GM18861 (cell line): ENCODE results near the gene FCHSD1.
A peak's percentile ranks its signal among the peaks of the same experiment; 100 is the strongest.

Experiments
- ATAC-seq: cut with Tn5 transposase; IDR thresholded peaks from one replicate; pipeline ENCODE4 v1.9.1; 2021; ENCODE audit not compliant: unreplicated experiment

FCHSD1 gene

DNA sequence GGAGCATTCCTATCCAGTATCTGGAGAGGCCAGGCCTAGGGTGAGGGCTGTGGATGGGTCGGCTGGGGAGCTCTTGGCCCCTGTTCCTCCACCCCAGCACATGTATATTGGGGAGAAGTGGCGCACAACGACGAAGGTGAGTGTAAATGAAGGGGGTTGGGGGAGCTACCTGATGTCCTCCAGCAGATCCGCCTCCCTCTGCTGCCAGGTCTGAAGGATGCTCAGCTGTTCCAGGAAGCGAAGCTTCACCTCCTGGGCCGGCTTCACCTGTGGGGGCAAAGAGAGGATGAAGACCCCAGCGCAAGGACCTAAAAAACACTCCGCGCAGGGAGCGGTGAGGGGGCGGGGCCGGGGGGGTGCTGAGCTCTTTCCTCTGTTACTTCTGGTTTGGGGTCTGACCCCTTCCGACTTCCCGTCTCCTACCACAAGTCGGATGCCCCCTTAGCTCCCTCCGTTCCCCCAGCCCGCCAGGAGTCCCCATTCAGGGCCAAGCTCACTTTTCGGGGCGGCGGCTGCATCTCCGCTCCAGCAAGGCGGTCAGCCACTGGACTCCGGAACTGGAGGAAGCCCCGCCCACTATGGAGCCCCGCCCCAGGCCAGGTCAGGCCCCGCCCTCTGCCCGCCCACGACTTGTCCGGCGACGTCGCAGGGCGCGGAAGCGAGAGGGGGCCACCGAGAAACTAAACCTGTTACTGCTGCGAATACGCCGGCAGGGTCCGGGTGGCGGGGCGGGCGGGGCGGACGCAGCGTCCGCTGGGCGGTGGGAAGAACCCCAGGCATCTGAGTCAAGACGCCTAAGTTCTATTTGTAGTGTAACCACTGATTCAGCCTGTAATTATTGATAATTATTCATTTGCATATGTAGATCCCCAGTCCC lies at the start of gene FCHSD1:
FCHSD1 (minus strand) TSS at position 568 of the 877 bp plus-strand sequence; CDS start at position 518, 50 bp downstream.
- peak; percentile 77 for ATAC-seq

DNA sequence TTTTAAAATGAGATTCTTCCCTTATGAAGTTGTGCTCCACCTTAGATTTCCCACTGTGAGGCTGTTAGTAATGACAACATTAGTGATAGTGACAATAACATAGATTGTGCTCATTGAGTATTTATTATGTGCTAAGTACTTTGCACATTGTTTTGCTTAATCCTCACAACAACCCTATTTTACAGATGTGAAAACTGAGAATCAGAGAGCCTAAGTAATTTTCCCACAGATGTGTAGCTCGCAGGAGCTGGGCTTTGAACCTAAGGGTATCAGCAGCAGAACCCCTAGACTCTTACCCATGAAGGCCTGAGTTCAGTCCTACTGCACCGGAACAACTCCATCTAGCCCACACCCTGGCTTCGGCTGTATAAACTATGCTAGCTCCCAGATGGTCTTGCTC lies 46.4 kb upstream of the FCHSD1 start:
- ATAC-seq: no peak

DNA sequence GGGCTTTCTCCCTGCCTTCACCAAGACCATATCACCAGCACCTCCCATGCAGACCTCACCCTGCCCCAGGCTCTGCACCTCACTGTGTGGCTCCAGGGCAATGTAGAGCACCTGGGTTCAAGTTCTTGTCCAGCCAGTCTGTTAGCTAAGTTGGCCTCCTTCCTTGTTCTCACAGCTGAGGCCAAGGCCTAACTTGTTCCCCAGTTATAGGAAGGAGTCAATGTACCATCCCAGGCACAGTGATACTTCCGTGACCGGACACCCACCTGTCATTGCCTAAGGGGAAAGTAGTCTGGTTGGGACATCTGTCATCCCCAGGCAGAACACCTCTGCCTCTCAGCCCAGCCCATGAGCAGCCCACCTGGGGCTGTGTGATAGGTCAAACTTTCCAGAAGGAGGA lies 45.2 kb upstream of the FCHSD1 start:
- ATAC-seq: no peak

DNA sequence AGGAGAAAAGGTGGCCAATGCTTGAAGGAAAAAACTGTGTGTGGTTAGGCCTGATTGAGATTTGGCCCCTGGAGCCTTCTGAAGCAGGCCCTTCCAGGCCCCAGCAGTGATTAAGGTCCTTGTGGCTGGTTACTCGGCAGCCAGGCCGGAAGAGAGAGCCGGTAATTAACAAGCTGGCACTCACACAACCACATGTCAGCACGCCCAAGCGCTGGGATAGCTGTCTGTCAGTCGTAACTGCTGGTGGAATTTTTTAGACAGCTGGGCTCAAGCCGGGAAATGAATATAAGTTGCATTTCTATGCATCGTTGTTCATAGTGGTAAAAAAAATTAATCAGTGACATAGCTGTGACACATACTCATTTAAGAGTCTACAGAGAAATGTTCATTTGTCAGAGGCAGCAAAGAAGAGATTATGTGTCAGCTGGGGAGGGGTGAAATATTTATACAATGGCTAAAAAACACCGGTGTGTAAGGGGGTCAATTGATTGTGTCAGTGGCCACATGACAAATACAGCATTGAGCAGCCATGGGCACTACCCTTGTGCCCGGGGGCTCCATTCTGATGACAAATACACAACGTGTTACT lies 44.5 kb upstream of the FCHSD1 start:
- ATAC-seq: no peak

DNA sequence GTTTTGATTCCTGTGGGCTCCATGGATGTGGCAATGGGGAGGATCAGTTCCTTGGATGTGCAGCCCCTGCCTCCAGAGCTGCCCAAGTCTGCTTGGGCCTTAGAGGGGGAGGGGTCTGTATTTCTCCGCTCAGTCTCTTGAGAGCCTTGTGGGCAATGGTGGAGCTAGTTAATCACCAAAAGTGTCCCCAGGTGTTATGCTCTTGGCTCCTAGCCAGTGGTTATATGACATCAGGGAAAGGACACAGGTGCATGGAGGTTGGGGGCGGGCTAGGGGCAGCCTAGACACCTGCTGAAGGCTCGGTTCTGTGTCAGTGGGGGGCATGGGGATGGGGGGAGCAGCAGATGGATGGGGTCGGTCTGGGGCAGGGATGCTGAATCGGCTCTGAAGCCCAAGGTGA lies 43.3 kb upstream of the FCHSD1 start:
- ATAC-seq: no peak

DNA sequence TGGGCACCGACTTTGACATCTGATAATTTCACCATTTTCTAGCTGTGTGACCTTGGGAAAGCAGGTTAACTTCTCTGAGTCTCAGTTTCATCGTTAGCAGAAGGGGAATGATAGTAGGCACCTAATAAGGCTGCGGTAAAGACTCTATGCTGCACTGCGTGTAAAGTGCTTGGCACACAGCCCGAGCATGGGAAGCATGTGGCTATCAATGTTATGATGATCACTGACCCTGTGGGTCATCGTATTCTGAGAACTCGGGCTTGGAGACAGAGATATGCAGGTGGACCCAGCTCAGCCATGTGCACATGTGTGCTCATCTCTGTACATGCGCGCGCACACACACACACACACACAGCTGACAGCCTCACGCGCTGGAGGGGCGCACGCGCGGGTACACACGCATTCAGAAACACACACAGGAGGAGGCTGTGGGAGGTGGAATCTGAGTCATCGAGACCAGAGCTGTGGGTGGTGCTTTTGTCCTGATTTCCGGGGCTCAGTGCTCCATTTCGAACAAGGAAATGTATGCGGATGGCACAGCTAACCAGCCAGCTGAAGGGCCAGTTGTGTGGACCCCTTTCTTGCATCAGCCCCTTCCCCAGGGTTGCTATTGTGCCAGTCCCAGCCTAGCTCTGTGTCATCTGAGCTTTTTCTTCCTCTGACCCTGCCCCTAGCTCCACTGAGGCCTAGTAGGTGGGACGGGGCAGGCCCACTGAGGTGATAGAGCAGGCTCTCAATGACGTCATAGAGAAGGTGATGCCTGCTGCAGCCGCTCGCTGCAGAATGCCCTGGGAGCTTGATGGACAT lies 41.9 kb upstream of the FCHSD1 start:
- no peak for ATAC-seq

DNA sequence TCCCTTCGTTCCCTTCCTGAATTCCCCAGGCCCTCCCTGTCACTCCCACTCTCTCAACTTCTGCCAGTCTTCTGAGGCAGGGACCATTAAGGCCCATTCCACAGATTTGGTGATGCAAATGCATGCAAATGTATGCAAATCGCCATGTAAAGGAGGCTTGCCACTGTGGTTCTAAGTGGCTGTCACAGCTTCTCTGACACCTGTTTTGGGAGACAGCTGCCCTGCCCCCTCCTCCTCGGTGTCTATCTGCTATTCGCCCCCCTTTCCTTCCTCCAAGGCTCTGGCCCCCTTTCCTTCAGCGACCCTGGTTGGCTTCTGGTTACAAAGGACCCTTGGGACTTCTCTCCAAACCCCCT lies 41.3 kb upstream of the FCHSD1 start:
- no peak for ATAC-seq

DNA sequence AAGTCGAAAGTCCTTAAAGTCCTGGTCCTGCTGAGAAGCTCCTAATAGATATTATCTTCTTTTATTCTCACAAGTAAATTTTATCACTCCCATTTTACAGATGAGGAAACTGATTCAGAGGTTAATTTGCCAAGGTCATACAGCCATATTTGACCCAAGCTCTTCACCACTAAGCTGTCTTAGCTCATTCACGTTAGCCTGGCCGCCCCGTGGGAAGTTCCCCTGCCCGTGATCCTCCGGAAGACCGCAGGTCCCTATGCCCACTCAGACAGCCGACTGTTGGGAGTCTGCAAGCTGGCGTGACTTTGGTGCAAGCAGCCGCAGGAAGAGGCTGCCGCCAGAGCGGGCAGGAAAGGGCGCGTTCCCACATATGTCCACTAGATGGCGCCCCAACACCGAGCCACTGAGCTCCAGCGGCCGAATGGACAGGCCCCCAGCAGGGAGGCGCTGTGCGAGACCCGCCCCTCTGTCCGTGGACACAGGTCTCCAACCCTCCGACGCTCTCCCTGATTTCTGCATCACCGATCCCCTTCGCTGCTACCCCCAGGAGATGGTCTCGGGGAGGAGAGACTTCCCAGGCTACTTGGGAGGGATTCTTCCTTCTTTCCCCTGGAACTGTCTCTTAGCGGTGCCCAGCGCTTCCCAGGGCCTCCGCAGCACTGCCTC lies 40.8 kb upstream of the FCHSD1 start:
- ATAC-seq: peak; percentile 69

DNA sequence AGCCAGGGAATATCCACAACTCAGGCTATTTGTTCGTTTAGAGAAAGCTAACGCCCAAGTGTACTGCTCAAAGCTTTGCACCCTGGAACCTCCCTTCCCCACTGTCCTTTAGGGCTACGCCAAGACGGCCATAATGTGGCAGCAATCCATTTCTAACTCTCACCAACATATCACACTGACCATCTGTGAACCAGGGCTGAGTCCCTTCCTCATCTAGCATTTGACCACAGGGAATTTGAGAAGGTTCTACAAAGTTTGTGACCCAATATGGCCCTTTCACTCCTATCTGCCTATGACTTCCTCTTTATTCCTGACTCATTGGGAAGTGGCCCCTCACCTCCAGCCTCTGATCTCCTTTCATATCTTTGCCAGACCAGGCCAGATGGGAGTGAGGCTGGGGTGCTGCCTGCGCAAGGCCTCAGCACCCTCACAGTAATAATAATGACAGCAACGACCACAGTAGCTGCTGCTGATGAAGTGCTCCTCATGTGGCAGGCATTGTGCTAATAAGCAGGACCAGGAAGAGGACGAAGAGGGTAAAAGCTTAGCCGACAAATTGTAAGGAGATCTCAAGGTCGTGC lies 40.2 kb upstream of the FCHSD1 start:
- no peak for ATAC-seq

DNA sequence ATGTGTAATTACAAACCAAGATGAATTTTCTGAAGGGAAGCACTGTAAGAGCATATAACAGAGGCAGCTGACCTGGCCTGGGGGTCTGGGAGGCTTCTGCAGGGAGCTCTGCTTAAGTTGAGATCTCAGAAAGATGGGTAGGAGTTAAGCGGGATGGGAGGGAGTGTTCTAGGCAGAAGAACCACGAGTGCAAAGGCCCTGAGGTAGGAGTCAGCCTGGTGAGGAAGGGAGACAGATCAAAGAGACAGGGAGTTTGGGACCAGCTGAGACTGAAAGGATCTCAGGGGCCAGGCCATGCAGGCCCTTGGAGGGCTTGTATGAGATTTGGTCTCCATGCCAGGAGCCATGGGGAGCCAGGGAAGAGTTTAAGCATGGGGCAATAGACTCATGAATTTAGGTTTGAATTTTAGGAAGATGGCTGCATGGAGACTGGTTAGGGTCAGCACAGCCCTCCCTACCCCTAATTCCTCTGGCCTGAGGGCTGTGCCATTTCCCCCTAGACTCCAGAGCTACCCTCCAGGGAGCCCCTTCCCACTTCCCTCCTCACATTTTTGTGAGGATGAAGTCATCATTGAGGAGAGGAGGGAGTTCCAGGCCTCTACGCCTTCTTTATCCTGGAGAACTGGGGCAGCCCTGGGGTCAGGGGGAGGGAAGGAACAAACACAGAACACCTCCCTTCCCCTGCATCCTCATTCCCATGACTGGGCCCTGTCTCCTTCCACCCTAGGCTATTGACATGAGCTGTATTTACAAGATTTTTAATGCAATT lies 35.6 kb upstream of the FCHSD1 start:
- ATAC-seq: no peak

DNA sequence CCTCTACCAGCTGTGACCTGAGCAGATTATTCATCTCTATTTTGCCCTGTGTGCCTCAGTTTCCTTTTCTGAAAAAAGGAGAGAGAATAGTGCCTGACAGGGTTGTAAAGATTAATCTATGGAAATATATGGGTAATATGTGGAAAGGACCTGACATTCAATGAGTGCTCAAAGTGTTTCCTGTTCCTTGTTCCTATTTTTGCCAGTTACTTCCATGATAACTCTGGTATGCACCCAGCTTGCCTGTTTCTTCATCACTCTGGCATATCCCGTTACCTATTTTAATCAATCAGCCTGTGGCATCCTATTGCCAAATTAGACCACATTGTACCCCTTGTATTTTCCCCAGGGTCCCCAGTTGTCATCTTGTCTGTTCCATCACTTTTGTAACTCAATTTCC lies 34.4 kb upstream of the FCHSD1 start:
- ATAC-seq: no peak

DNA sequence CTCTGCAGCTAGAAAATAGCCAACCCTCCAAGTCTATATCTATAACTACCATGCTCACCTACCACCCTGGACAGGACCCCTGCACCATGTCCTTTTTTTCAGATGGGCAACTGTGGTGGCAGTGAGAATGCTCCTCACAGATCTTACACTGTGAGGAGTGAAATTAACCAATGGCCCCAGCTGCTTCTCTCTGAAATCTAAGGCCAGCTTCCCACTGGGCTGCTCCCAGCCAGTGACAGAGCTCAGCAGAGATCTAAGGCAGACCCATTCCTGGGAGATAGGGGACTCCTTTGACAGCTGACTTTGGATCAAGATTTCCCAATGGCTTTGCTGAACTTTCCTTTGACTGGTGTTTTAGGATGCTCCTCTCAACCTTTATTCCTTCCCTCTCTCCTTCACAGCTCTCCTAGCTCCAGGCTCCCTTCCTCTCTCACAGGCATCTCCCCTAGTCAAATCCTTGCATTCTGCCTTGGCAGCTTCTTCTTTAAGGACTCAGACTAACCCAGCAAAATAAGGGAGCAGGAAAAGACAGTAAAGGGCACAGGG lies 32.5 kb upstream of the FCHSD1 start:
- no peak for ATAC-seq

DNA sequence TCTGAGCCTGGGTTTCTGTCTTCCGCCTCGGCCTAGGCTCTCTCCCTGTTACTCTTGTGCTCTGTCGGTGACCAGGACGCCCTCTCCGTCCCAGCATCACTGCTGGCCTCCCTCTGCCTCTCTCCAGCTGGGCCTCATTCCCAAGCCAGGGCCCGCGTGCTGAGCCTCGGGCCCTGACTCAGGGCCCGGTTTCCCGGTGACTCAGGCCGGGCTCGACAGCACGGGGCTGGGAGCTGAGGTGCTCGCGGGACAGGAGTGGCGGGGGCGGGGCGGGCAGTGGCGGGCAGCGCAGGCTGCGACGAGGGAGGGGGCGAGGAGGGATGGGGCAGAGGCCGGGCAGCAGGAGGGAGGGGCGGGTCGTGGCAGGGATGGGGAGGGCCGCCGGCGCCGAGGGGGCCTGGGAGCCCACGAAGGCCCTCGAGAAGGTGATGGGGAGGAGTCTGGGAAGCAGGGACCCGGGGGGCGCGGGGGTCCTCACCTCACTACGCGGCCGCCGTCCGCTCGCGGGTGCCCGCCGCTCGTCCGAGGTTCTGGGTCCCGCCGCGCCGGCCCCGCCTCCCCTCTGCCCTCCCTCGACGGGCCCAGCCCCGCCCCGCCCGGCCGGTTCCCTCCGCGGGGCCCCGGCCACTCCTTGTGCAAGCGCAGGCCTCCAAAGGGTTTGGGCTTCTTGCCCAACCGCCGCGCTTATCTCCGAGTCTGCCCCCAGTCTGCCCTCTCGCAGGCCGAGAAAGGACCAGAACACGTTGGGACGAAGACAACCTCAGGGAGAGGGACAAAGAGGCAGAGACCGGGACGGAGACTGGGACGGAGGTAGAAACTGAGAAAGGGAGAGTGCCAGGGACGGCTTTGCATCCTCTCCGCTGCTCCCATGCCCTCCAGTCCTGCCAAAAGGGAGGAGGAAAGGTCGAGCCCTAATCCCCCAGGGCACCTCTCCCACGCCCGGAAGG lies 30.8 kb upstream of the FCHSD1 start, which contains the start of gene ARAP3:
ARAP3 (minus strand) TSS at position 536 of the 947 bp plus-strand sequence. CDS start 1,744 bp downstream, outside the sequence.
- no peak for ATAC-seq

DNA sequence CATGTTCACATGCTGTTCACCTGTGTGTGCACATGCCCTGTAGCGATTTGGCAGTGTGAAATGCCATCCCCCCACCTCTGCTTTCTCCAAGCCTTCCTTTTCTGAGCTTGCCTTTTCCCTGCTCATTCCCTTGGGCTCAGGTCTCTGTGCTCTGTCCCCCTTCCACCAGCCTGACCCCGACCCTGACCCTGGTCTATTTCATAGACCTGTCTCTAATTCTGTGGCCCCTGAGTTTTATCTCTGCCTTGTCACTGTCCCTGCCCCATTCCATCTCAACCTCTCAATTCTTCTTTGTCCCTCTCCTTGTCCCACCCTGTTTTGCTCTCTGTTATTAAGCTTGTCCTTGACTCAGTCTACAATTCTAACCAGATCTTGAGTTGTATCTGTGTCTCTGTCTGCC lies 30.1 kb upstream of the FCHSD1 start:
- no peak for ATAC-seq

DNA sequence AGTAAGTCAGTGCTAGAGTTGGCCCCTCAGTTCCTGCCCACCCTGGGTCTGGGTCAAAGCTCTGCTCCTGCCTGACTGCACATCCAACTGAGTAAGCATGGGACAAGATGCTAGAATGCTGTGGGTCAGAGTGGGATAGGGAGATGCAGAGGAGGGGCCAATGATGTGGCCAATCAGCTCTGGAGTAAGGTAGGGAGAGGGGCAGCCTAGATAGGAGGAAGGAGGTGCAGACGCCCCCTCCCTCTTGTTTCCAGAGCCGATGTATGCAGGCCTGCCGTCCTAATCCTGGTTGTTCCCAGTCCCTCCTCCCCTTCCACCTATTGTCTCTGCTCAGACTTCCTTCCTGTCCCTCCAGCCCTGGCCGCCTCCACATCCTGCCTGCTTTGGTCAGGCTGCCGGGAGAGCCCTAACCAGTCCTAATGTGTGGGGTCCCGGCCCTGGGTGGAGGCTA lies 29.6 kb upstream of the FCHSD1 start:
- no peak for ATAC-seq

DNA sequence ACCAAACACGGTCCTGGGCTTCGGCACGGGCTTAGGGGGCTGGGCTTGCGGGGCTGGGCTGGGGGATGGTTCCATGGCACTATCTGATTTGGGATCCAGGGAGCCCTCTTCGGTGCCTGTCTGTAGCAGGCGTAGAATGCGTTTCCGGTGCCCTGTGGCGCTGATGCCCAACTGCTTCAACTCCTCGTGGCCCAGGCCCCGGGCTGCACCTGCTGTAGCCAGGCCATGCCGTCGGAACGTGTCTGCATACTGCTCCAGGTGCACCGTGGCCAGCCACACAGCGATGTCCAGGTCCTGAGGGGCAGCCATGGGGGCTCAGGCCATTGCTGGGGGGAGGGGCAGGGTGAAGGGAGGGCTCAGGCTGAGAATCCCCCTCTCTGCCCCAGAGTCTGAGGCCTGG lies 29.0 kb upstream of the FCHSD1 start:
- no peak for ATAC-seq

DNA sequence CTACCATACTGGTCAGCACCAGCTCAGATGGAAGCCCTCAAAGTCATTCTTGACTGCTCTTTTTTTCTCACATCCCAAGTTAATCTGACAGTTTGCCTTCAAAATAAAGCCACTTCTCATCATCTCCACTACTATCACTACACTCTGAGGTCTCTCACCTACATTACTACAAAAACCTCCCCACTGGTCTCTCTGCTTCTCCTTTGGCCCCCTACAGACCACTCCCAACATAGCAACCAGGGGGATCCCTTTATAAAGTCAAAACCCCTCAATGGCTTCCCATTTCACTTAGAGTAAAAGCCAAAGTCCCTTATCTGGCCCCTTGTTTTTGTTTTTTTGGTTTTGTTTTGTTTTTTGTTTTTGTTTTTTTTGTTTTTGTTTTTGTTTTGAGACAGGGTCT lies 26.2 kb upstream of the FCHSD1 start:
- ATAC-seq: no peak

DNA sequence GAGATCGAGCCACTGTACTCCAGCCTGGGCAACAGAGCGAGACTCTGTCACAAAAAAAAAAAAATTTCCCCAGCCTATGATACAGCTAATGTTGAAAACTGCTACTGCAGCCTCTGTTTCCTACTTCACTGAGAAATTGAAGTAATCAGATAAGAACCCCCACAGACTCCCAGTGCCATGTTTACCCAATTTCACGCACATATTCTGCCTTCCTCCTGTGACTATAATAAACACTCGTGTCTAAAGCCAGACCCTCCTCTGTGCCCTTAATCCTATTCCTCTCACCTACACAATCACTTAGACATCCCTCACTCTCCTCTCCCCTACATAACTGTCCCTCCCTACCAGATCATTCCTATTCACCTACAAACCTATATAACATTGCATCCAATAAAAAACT lies 24.5 kb upstream of the FCHSD1 start:
- ATAC-seq: no peak

DNA sequence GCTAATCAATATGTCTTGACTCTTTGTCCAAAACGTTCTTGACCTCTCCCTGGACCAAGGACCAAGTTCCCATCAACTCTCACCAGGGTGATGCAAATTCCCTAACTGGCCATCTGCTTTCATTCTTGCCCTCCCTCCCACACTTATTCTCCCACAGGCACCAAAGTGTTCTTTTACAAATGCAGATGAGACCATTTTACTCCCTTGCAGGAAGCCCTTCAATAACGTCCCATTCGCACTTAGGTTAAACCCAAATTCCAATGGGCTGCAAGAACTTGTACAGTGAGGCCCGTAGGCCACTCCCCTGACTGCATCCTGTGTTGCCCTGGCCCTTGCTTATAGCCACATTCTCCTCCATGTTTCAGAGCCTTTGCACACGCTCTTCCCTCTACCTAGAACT lies 23.5 kb upstream of the FCHSD1 start:
- no peak for ATAC-seq
